Measurements from ENCODE around the gene MIR17HG.
A peak's percentile ranks its signal among the peaks of the same experiment; 100 is the strongest.
"Not testable (repeated sequence)": the region's sequence is repeated elsewhere in the genome, so short reads cannot be mapped to it uniquely, and the experiment has no call there.

MIR17HG gene

DNA sequence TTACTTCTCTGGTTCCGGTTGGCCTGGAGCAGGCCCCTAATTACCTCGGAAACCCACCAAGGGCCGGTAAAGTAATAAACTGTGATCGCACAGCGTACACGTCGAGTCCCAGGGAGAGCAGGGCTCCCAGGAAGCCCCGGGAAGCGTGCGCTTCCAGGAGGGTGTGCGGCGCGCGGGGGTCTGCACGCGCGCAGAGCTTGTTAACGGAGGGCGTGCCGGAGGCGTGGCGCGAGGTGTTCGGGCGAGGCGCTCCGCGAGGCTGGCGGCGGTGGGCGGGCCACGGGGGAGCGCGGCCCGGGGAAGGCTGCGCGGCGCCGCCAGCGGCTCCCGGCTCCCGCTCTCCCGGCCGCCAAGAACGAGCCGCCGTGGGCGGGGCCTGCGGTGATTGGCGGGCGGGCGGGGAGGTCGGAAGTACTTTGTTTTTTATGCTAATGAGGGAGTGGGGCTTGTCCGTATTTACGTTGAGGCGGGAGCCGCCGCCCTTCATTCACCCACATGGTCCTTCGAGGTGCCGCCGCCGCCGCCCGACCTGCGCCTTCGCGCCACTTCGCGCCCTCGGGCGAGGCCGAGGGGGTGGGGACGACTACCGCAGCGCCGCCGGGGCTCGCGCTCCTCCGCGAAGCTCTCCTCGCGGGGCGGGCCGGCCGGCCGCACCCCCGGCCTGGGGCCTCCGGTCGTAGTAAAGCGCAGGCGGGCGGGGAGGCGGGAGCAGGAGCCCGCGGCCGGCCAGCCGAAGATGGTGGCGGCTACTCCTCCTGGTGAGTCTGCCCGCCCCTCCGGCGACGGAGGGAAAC, at the start of gene MIR17HG:
MIR17HG (plus strand) TSS at position 486 of the 794 bp plus-strand sequence.
- DNase-seq (ENCODE audit: low read depth) = peak; percentile 27

GRCh38 chr13:91298060-91298459, 49.4 kb upstream of the MIR17HG start:
- no peak for DNase-seq (ENCODE audit: low read depth)

GRCh38 chr13:91302111-91302510, 45.4 kb upstream of the MIR17HG start:
- no peak for DNase-seq (ENCODE audit: low read depth)

DNA sequence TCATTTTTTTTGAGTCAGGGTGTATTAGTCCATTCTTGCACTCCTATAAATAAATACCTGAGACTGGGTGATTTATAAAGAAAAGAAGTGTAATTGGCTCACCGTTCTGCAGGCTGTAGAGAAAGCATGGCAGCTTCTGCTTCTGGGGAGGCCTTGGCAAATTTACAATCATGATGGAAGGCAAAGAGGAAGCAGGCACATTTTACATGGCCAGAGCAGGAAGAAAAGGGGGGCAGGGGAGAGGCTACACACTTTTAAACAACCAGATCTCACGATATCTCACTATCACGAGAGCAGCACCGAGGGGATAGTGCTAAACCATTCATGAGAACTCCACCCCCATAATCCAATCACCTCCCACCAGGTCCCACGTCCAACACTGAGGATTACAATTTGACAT, 44.5 kb upstream of the MIR17HG start:
- DNase-seq (ENCODE audit: low read depth) = no peak

DNA sequence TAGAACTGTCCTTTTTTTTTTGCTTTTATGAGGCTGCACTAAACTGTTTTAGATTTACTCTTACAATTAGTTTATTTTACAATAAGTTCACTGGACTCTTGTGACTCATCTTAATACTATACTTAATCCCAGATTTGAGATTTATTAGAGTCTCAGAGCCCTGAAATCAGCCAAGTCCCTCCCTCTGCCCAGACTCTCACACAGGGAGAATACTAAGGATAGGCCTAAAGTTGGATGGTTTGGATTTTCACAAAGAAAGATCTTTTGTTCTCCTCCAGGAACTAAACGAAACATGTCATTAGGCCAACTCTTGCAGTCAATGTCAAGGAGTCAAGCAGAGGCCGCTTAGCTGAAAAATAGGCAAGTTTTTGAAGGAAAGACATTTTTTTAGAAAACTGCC, 42.7 kb upstream of the MIR17HG start:
- DNase-seq (ENCODE audit: low read depth) = no peak

- DNase-seq (ENCODE audit: low read depth) = no peak
Observed at GRCh38 chr13:91305652-91306051, 41.8 kb upstream of the MIR17HG start.

- no peak for DNase-seq (ENCODE audit: low read depth)
Observed at GRCh38 chr13:91307887-91308286, 39.6 kb upstream of the MIR17HG start.

DNA sequence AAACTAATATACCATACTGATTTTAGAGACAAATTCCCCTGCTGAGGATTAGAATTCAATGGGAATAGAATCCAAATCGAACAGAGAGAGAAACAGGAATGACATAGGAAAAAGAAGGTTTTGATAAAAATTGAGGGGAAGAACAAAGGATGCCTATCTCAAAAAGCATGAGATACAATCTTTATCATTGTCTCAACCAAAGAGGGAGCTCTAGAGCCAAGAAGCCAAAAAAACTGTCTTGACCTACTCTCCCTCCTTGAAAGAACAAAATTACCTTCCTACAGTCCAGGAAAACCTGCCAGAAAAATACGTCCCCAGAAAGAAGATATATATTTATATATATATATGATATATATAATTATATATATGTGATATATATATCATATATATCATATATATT, 39.2 kb upstream of the MIR17HG start:
- no peak for DNase-seq (ENCODE audit: low read depth)

GRCh38 chr13:91311491-91311890, 36.0 kb upstream of the MIR17HG start:
- DNase-seq (ENCODE audit: low read depth) = no peak

GRCh38 chr13:91312324-91312723, 35.2 kb upstream of the MIR17HG start:
- DNase-seq (ENCODE audit: low read depth) = no peak

DNA sequence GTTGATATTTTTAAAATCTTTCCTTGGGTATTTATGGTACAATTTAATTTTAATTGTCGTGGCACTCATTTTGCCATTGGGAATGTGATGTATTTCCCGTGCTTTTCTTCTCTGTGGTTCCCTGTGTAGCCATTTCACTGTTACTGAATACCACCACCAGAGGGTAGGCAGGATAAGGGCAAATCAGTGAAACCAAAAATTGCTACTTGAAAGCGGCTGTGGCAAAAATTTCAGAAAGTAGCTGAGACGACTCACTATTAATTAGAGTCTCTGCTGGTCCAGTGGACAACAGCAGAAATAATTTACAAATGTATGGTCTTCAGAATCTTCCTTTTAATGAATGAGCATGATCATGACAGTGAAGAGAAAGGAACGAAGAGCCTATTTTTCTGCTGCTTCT, 34.4 kb upstream of the MIR17HG start:
- no peak for DNase-seq (ENCODE audit: low read depth)

GRCh38 chr13:91313581-91313980, 33.9 kb upstream of the MIR17HG start:
- DNase-seq (ENCODE audit: low read depth) = no peak

DNA sequence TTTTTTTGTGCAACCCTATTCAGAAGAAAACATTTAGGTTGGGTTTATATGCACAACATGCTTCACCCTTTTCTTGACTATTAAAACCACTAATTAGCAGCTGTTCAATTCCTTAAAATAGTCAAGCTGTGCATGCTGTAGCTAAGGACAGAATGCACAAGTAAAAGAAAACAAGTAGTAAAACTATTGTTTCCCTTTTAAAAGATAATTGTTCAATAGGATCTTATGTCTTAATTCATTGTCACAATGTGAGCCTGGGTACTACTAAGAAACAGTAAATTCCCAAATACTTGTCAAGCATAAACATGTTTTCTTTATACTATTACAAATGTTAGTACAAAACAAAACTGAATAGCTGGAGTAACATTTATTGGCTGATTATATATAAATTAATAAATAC, 32.6 kb upstream of the MIR17HG start:
- no peak for DNase-seq (ENCODE audit: low read depth)

GRCh38 chr13:91318886-91319285, 28.6 kb upstream of the MIR17HG start:
- no peak for DNase-seq (ENCODE audit: low read depth)

GRCh38 chr13:91319996-91320395, 27.5 kb upstream of the MIR17HG start:
- DNase-seq (ENCODE audit: low read depth) = no peak

DNA sequence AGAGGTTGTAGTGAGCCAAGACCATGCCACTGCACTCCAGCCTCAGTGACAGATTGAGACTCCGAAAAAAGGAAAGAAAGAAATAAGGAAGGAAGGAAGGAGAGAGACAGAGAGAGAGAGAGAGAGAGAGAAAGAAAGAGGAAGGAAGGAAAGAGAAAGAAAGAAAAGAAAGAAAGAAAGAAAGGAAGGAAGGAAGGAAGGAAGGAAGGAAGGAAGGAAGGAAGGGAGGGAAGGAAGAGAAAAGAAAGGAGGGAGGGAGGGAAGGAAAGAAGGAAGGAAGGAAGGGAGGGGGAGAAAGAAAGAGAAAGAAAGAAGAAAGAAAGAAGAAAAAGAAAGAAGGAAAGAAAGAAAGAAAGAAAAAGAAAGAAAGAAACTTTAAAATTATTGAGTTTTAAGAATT, 26.5 kb upstream of the MIR17HG start:
- DNase-seq (ENCODE audit: low read depth) = not testable (repeated sequence)

DNA sequence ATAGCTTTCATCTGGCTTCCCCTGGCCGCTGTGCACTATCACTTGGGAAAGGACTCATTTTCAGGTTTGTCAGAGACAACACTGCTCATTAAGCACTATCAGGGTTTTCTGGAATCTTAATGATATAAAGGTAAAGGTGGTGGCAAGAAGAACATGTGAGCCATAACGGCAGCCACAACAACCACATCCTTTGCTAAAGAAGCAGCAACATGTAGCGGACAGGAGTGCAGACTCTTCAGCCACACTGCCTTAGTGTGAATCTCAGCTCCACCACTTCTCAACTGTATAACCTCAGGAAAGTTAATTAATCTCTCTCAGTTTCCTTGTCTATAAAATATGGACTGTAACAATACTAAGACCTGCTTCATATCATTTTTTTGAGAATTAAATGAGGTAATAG, 24.1 kb upstream of the MIR17HG start:
- no peak for DNase-seq (ENCODE audit: low read depth)

GRCh38 chr13:91326146-91326545, 21.3 kb upstream of the MIR17HG start:
- DNase-seq (ENCODE audit: low read depth) = no peak

- no peak for DNase-seq (ENCODE audit: low read depth)
Observed at GRCh38 chr13:91328726-91329125, 18.8 kb upstream of the MIR17HG start.

DNA sequence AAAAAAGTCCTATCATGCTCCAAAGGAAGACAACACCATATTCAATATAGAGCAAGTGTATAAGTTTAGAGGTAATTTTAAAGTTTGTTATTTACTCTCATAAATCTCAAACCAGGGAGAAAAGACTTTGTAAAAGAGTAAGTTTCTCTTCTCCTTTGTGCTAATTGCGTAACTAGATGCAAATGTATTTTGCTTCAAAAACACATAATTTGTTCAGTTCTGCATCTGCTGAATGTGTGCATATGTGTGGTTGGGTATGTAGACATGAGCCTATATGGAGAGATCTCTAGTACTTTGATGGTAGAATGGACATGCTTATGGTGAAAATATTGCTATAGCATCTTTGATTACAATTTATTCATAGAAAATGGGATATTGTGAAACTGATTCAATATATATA, 17.8 kb upstream of the MIR17HG start:
- DNase-seq (ENCODE audit: low read depth) = no peak

GRCh38 chr13:91331047-91331915, 16.2 kb upstream of the MIR17HG start:
- DNase-seq (ENCODE audit: low read depth) = no peak

- no peak for DNase-seq (ENCODE audit: low read depth)
Observed at GRCh38 chr13:91346062-91346461, 1.4 kb upstream of the MIR17HG start.

DNA sequence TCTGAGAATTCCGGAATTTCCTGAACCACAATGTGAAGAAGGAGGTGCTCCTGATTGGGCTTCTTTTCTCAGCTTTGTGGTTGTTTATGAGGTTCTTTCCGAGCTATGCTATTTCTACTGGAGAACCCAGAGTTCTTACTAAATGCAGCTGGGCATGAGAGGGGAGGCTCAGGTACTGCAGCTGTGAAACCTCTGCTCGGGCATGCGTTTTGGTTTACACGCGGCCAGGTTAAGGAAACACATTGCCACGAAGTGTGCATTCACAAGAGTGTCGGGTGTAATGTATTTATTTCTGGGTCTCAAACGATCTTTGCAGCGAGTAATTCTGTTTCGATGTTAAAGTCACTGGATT, 661 bp upstream of the MIR17HG start:
- DNase-seq (ENCODE audit: low read depth) = no peak

Data from non-pigmented ciliary epithelial cell (primary cell).